Loucy (cell line): Measurements from ENCODE around the gene EPHA8.

ENCODE experiments used
- CTCF ChIP-seq: fragments of 200-600 bp; sonication (generic); conservative IDR thresholded peaks from 2 replicates; pipeline ENCODE4 v1.5.1; 2014; ENCODE audit warnings: mild to moderate bottlenecking, antibody characterized with exemption, low read length
- EZH2phosphoT487 ChIP-seq: fragments of 200-600 bp; IDR thresholded peaks from 2 replicates; pipeline ENCODE4 v1.6.1; 2018; ENCODE audit warnings: antibody characterized with exemption, mild to moderate bottlenecking, moderate library complexity, borderline replicate concordance

GRCh38 chr1:22576617-22577016 lies 13.3 kb downstream of the EPHA8 start:
- TF ChIP-seq CTCF (no peak), EZH2phosphoT487 (no peak)
